Measurements from ENCODE around the gene CFAP299.

DNA sequence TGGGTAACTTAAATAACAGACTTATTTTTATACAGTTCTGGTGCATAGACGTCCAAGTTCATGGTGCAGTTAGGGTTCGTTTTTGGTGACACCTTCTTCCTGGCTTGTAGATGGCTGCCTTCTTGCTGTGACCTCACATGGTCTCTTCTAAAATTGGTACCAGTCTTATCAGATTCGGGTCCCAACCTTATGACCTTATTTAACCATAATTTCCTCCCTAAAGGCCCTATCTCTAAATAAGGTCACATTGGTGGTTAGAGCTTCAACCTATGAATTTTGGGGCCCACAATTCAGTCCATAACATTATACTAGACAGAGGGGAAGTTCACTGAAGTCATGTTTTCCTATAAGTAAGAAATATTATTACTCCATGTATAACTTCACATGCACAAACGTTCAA is 128.0 kb downstream of the CFAP299 start:
- TF ChIP-seq, protein P1, sequence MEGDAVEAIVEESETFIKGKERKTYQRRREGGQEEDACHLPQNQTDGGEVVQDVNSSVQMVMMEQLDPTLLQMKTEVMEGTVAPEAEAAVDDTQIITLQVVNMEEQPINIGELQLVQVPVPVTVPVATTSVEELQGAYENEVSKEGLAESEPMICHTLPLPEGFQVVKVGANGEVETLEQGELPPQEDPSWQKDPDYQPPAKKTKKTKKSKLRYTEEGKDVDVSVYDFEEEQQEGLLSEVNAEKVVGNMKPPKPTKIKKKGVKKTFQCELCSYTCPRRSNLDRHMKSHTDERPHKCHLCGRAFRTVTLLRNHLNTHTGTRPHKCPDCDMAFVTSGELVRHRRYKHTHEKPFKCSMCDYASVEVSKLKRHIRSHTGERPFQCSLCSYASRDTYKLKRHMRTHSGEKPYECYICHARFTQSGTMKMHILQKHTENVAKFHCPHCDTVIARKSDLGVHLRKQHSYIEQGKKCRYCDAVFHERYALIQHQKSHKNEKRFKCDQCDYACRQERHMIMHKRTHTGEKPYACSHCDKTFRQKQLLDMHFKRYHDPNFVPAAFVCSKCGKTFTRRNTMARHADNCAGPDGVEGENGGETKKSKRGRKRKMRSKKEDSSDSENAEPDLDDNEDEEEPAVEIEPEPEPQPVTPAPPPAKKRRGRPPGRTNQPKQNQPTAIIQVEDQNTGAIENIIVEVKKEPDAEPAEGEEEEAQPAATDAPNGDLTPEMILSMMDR (IDR thresholded peaks at IDR 0.05 in 8 of 11, conservative IDR thresholded peaks at IDR 0.05 in 3 of 11) = no peak
- no peak for TF ChIP-seq POLR2A (IDR thresholded peaks at IDR 0.05)
- no peak for TF ChIP-seq POLR2AphosphoS5 (IDR thresholded peaks at IDR 0.05)
